C4-2B (cell line): ENCODE results near the gene ALDH1L2.
A peak's percentile ranks its signal among the peaks of the same experiment; 100 is the strongest.

ENCODE experiments used
- H3K27ac ChIP-seq: fragments of 450-650 bp; 2 replicates; pipeline ENCODE4 v1.5.1; 2017
- ZFX ChIP-seq: fragments of 450-650 bp; IDR thresholded peaks from 2 replicates; pipeline ENCODE4 v1.6.1; 2017
- TF ChIP-seq, protein P1 (sequence below): fragments of 450-650 bp; conservative IDR thresholded peaks from 2 replicates; pipeline ENCODE4 v1.5.1; 2017; ENCODE audit warnings: mild to moderate bottlenecking

ALDH1L2 gene

DNA sequence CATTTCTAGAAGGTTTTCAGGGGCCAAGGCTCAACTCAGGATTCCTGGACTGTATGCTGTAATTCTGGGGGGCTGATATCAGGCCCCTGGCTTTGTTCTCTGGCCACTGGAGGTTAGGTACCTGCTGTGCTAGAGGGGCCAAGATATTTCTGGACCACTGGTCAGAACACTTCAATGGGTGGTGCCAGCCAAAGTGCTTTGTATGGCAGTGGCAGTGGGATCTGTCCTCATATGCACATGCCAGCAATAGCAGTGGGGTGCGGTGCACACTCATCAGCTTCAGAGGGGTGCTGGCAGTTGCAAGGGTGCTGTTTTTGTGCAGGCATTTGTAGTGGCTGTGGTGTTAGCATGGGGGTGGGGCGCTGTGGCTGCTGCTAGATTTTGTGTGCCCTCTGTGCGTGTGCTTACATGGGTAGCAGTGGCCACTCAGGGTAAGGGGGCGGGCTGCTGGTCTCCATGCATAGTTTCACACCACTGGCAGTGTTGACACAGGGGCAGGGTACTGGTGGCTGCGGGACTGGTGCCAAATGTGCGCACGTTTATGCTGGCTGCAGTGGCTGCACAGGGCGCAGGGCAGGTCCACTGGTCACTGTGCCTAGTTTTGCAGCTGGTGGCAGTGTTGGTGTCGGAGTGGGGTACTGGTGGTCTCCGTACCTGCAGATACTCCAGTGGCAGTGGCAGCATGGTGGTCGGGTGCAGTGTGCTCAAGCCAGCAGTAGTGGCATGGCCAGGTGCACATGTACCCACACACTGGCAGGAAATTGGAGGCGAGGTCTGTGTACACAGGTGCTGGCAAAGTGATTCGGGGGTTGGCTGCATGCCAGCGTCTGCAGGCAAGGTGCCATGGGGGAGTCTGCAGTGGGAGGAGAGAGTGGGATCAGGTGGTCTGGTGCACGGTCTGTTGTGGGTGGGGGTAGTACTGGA, 85.6 kb downstream of the ALDH1L2 start:
- no peak for TF ChIP-seq ZFX
- TF ChIP-seq, protein P1, sequence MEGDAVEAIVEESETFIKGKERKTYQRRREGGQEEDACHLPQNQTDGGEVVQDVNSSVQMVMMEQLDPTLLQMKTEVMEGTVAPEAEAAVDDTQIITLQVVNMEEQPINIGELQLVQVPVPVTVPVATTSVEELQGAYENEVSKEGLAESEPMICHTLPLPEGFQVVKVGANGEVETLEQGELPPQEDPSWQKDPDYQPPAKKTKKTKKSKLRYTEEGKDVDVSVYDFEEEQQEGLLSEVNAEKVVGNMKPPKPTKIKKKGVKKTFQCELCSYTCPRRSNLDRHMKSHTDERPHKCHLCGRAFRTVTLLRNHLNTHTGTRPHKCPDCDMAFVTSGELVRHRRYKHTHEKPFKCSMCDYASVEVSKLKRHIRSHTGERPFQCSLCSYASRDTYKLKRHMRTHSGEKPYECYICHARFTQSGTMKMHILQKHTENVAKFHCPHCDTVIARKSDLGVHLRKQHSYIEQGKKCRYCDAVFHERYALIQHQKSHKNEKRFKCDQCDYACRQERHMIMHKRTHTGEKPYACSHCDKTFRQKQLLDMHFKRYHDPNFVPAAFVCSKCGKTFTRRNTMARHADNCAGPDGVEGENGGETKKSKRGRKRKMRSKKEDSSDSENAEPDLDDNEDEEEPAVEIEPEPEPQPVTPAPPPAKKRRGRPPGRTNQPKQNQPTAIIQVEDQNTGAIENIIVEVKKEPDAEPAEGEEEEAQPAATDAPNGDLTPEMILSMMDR, result no peak
- no peak overlapping the region for H3K27ac ChIP-seq

DNA sequence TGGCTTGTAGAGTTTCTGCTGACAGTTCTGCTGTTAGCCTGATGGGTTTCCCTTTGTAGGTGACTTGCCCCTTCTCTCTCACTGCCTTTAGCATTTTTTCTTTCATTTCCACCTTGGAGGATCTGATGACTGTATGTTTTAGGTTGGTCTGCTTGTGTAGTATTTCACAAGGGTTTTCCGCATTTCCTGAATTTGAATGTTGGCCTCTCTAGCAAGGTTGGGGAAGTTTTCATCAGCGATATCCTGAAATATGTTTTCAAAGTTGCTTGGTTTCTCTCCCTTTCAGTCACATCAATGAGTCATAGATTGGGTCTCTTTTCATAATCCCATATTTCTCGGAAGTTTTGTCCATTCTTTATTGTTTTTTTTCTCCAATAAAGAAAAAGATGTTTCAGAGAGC, 86.7 kb downstream of the ALDH1L2 start:
- TF ChIP-seq ZFX, result no peak
- TF ChIP-seq, protein P1, result no peak

DNA sequence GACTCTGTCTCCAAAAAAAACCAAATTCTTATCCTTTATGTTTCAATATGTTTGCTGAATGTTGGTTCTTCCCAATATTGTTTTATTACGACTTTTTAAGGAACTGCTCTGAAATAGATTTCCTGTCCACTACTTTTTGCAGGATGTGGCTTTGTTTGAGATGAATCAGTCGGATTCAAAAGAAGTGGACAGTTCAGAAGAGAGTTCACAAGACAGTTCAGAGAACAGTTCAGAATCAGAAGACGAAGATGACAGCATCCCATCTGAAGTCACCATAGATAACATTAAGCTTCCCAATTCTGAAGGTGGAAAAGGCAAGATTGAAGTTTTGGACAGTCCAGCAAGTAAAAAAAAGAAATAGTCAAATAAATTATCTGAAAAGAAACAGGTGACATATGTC, 89.9 kb downstream of the ALDH1L2 start:
- no peak overlapping the region for H3K27ac ChIP-seq
- TF ChIP-seq, protein P1, result no peak
- TF ChIP-seq ZFX, result no peak

More for the DNA sequence above, 86.7 kb downstream of the ALDH1L2 start:
- H3K27ac ChIP-seq, result no peak overlapping the region

DNA sequence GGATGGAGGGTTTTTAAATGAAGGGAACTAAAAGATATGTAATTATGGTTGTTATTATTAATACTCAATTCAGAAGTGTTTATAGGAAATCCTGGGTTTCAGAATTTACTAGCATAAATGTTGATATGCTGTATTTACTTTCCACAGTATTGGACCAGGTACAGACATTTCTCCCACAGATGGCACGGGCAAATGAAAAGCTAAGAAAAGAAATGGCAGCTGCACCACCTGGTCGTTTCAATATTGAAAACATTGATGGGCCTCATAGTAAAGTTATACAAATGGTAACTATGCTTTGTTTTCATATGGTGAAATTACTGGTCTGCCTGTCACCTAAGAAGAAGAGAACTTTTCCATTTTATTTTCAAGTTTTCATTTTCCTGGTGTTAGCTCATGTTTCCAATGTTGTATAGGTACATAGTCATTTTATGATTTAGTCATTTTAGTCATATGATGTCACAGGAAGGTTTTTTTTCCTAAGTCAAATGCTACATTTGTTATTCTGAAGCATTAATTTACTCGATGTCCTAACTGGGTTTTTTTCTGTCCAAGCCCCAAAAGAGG, 92.6 kb downstream of the ALDH1L2 start:
- no peak for TF ChIP-seq ZFX
- TF ChIP-seq, protein P1, result no peak
- no peak overlapping the region for H3K27ac ChIP-seq

DNA sequence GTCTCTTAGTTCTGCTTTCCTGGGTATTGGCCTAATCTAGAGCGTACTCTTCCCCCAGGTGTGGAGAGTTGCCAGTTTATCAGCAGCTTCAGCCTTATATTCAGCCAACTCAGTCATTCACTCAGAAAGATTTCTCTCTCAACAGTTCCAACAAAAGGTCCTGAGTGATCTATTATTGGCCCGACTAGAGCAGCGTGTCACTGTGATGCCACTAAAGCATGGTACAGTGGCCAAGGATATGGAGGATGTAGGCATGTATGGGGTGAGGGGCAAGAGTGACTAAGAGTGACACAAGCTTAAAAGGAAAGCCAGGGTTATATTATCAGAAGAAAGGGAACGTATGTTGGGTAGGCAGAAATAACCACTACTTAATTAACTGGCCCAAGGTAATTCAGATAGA, 93.3 kb downstream of the ALDH1L2 start:
- H3K27ac ChIP-seq, result no peak overlapping the region
- no peak for TF ChIP-seq ZFX
- TF ChIP-seq, protein P1, result no peak

DNA sequence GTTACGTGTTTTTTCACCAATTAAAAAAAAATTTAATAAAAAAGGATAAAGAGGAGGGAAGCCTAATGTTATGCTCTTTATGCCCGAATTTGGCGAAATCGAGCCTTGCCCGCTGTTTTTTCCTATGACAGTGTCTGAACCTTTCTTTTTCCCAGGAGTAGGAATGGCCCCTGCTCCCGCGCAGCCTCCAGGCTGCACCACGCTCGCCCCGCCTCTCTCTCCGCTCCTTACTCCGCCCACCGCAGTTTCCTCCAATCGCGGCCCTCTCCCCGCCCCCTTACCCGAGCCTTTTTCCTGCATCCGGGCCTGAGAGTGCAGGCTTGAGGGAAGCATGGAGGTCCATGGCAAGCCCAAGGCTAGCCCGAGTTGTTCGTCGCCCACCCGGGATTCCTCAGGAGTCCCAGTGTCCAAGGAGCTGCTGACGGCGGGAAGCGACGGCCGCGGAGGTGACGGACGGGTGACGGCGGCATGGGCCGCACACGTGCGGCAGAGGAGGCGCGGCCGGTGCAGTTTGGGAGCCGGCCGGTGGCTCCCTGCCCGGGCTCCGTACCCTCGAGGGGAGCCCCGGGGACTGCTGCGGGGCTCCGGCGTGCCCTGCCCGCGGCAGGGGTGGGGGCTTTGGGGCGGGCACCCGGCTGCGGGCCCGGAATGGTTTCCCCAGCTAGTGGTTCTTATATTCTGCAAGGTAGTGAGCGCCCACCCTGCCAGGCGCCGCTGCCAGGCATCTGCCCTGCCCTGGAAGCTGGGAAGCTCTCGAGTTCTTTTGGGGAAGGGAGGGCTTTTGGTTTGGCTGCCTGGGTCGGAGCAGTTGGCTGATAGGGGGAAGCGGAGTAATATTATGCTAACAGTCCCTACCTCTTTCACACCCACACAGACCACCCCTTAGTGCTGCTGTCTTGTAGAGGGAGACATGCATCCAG, 98.0 kb downstream of the ALDH1L2 start, which contains the start of gene NOPCHAP1:
Gene NOPCHAP1, plus strand, starts transcription at position 295 of the 920 bp plus-strand sequence. Its CDS starts 37 bp downstream, at position 332.
- peak within 1 kb of the TSS; percentile 82 for H3K27ac ChIP-seq
- peak; percentile 55 for TF ChIP-seq ZFX
- TF ChIP-seq, protein P1, result no peak
